CD4-positive, alpha-beta T cell (primary cell): ENCODE data around the gene CARD6. TPM values are rescaled to one million over a fixed set of nuclear protein-coding genes. Genes with fewer than 3 reads are reported as not detected.

Source experiments
- ATAC-seq: fragments of 200-7000 bp; cut with Tn5 transposase; one replicate; pipeline ENCODE4 v1.10.0; 2022; ENCODE audit warnings: mild to moderate bottlenecking; ENCODE audit not compliant: poor library complexity
- CTCF ChIA-PET: fragments of 350-600 bp; sonication (Branson Sonifier 250); formaldehyde crosslinking; loops from one replicate; lab custom pipeline; 2021; ENCODE audit warnings: antibody characterized with exemption, inconsistent platforms; lab: Charles Lee
- POLR2A ChIA-PET: fragments of 350-600 bp; sonication (Branson Sonifier 250); formaldehyde crosslinking; loops from one replicate; lab custom pipeline; 2021; ENCODE audit warnings: antibody characterized with exemption, inconsistent platforms; lab: Charles Lee
- DNase-seq, 14 experiments: peaks; one replicate each; pipeline ENCODE4 v3.0.0-alpha.2; 2013 to 2020; ENCODE audit warnings: mixed read lengths in 2 of 14
- H3K27ac ChIP-seq, 2 donors: one replicate each; pipeline versions ENCODE4 v1.5.1 to v1.7.0; 2013; ENCODE audit warnings: low read length in 2 of 2, low read depth in 1 of 2, mild to moderate bottlenecking in 1 of 2
- H3K27me3 ChIP-seq, 2 experiments: 1 replicate in 1 of 2; 2 replicates in 1 of 2; pipeline versions ENCODE4 v1.6.1 to v1.7.0; 2013; ENCODE audit warnings: low read length in 2 of 2, control low read depth in 1 of 2, mild to moderate bottlenecking in 1 of 2, moderate library complexity in 1 of 2; ENCODE audit not compliant: insufficient read depth in 2 of 2, control insufficient read depth in 1 of 2
- H3K36me3 ChIP-seq: one replicate; pipeline ENCODE4 v1.6.1; 2013; ENCODE audit warnings: low read length, control low read depth; ENCODE audit not compliant: insufficient read depth
- H3K4me1 ChIP-seq: one replicate; pipeline ENCODE4 v1.6.1; 2013; ENCODE audit warnings: low read length, control low read depth; ENCODE audit not compliant: insufficient read depth
- H3K4me3 ChIP-seq: one replicate; pipeline ENCODE4 v1.5.1; 2013; ENCODE audit warnings: mild to moderate bottlenecking, low read length, moderate library complexity
- H3K9me3 ChIP-seq, 2 experiments: 1 replicate in 1 of 2; 2 replicates in 1 of 2; pipeline versions ENCODE4 v1.6.1 to v1.7.0; 2013; ENCODE audit warnings: low read length in 2 of 2, mild to moderate bottlenecking in 2 of 2, control low read depth in 1 of 2, moderate library complexity in 1 of 2; ENCODE audit not compliant: control insufficient read depth in 1 of 2, insufficient read depth in 1 of 2
- H3K27ac Mint-ChIP-seq: one replicate; pipeline ENCODE4 v1.8.0; 2020; ENCODE audit warnings: mixed read lengths
- H3K27me3 Mint-ChIP-seq: one replicate; pipeline ENCODE4 v1.8.0; 2021; ENCODE audit warnings: mixed read lengths
- H3K36me3 Mint-ChIP-seq: one replicate; pipeline ENCODE4 v1.8.0; 2021; ENCODE audit warnings: low read depth, mixed read lengths
- H3K4me1 Mint-ChIP-seq: one replicate; pipeline ENCODE4 v1.8.0; 2021; ENCODE audit warnings: low read depth, mixed read lengths
- H3K4me3 Mint-ChIP-seq: one replicate; pipeline ENCODE4 v1.8.0; 2020; ENCODE audit warnings: mild to moderate bottlenecking, mixed read lengths
- H3K9me3 Mint-ChIP-seq: one replicate; pipeline ENCODE4 v1.8.0; 2020; ENCODE audit warnings: mixed read lengths
- intact Hi-C, 2 experiments: fragments of 100-400 bp; cut with DNase I in 1 of 2; cut with micrococcal nuclease in 1 of 2; formaldehyde crosslinking; loops; one replicate each; pipeline versions ENCODE4 v1.15.1 to v1.9.0; 2023 to 2025; cut with DNase I, micrococcal nuclease
- total RNA-seq, 174 experiments: library from RNA in 2 of 174; stranded (reverse) in 2 of 174; gene quantifications; one replicate each; pipeline ENCODE4 v1.2.3 and lab custom pipeline; 2021 to 2026
- TF ChIP-seq, protein P1 (sequence below): fragments of 200-600 bp; IDR thresholded peaks from one replicate; pipeline ENCODE4 v1.8.0; 2022; ENCODE audit warnings: antibody characterized with exemption, mild to moderate bottlenecking

CARD6 gene
- total RNA-seq, 2 experiments from 2014 or later, result 0.16 to 0.53 TPM

DNA sequence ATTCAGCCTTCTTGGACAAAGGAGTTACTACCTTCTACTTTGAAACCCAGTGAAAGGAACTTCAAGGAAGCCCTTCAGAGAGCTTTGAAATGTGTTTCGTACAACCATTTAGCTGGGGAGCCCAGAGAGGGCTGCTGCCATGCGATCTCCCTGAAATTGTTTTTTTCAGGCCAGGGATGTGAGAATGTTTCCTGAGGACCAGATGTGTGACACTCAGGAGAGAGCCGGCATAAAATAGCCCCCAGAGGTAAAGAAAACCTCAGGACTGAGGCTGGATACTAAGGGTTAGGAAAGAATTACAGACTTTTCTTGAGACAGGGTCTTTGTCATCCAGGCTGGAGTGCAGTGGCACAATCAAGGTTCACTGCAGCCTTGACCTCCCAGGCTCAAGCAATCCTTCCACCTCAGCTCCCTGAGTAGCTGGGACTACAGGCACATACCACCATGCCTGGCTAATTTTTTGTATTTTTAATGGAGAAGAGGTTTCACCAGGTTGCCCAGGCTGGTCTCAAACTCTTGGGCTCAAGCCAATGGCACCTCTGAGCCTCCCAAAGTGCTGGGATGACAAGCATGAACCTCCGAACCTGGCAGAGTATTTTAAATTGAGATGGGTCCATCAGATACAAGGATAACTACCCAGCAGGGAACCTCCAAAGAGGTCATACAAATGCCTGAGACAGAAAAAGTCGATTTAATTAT lies 14.5 kb upstream of the CARD6 start:
- no peak overlapping the region for H3K4me3 ChIP-seq
- CTCF ChIA-PET, result no interaction called here
- DNase-seq (no peak), ATAC-seq (no peak)
- H3K36me3 Mint-ChIP-seq, result peaks cover 49% of the 10 kb centered on the region
- TF ChIP-seq, protein P1, sequence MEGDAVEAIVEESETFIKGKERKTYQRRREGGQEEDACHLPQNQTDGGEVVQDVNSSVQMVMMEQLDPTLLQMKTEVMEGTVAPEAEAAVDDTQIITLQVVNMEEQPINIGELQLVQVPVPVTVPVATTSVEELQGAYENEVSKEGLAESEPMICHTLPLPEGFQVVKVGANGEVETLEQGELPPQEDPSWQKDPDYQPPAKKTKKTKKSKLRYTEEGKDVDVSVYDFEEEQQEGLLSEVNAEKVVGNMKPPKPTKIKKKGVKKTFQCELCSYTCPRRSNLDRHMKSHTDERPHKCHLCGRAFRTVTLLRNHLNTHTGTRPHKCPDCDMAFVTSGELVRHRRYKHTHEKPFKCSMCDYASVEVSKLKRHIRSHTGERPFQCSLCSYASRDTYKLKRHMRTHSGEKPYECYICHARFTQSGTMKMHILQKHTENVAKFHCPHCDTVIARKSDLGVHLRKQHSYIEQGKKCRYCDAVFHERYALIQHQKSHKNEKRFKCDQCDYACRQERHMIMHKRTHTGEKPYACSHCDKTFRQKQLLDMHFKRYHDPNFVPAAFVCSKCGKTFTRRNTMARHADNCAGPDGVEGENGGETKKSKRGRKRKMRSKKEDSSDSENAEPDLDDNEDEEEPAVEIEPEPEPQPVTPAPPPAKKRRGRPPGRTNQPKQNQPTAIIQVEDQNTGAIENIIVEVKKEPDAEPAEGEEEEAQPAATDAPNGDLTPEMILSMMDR, result no peak
- intact Hi-C loops, result no loop called here
- POLR2A ChIA-PET, result no interaction called here
- no peaks in the 10 kb centered on the region for H3K27me3 ChIP-seq
- H3K4me1 Mint-ChIP-seq, result peaks cover 17% of the 10 kb centered on the region
- no peaks in the 10 kb centered on the region for H3K9me3 ChIP-seq
- no peak overlapping the region for H3K27ac ChIP-seq
- H3K27ac Mint-ChIP-seq, result no peak overlapping the region
- no peaks in the 10 kb centered on the region for H3K27me3 Mint-ChIP-seq
- no peaks in the 10 kb centered on the region for H3K9me3 Mint-ChIP-seq
- H3K36me3 ChIP-seq, result peaks cover 54% of the 10 kb centered on the region
- H3K4me1 ChIP-seq, result no peaks in the 10 kb centered on the region
- no peak overlapping the region for H3K4me3 Mint-ChIP-seq

DNA sequence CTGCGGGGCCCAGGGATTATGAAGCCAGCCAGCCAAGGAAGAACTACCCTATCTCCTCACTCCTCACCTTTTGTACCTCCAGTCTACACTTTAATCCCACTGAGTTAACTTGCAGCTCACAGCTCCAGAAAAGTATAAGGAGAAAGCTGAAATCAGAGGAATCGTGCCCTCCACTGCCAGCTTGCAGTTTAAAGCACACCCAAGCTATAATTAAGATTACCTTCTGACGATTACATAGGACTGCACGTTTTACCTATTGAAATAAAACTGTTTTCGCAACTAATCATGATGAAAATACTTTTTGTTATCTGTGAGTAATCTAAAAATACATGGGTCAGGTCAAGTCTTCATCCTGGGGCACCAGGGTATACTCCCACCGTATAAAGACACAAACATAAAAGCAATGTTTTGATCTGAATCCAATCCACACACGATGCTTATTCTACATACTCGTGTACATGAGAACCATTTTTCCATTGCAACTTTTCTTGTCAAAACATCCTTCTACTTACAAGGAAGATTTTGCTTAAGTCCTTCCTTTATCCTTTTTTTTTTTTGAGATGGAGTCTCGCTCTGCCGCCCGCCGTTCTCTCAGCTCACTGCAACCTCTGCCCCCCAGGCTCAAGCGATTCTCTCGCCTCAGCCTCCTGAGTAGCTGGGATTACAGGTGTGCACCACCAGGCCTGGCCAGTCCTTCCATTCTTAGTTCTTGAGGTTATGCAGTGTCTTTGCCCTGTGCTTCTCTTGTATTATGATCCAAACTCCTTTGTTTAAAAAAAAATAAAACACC lies 13.8 kb upstream of the CARD6 start:
- Histone ChIP-seq H3K36me3 (peaks cover 61% of the 10 kb centered on the region), H3K9me3 (no peaks in the 10 kb centered on the region), H3K27ac (no peak overlapping the region), H3K27me3 (no peaks in the 10 kb centered on the region), H3K4me1 (no peaks in the 10 kb centered on the region), H3K4me3 (no peak overlapping the region)
- ATAC-seq, result no peak
- intact Hi-C loops, result no loop called here
- CTCF ChIA-PET, result no interaction called here
- no peak overlapping the region for H3K4me3 Mint-ChIP-seq
- TF ChIP-seq, protein P1, result no peak
- no peaks in the 10 kb centered on the region for H3K27me3 Mint-ChIP-seq
- peaks cover 57% of the 10 kb centered on the region for H3K36me3 Mint-ChIP-seq
- H3K4me1 Mint-ChIP-seq, result peaks cover 24% of the 10 kb centered on the region
- no peak overlapping the region for H3K27ac Mint-ChIP-seq
- POLR2A ChIA-PET, result no interaction called here
- no peaks in the 10 kb centered on the region for H3K9me3 Mint-ChIP-seq
- no peak for DNase-seq

DNA sequence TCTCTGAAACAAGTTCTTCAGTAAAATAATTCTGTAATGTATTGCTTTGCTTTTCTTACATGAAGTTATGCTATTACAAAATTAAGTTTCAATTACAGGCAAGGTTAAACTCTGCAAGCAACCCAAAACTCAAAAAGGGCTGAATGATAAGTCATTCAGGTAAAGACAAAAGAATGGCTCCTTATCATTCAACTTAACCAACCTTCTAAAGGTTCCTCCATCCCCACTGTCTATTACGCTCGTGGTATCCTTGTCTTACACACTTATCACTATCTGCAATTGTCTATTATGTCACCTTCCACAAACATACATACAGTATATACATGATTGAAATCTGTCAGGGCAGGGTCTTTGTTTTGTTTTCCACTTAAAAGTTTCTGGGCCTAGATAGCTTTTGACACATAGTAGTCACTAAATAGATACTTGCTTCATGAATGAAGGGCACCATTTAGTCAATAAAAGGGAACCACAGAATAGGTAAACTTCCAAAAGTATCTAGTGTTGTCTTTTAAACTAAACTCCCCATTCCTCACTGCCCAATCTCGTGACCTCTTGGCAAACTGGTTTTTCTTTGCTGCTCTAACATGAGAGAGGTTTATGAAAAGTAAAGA lies 13.0 kb upstream of the CARD6 start:
- no peak overlapping the region for H3K27ac Mint-ChIP-seq
- no peaks in the 10 kb centered on the region for H3K27me3 Mint-ChIP-seq

More for the DNA sequence above, 13.0 kb upstream of the CARD6 start:
- Mint-ChIP-seq H3K9me3 (no peaks in the 10 kb centered on the region), H3K36me3 (peaks cover 64% of the 10 kb centered on the region), H3K4me3 (no peak overlapping the region), H3K4me1 (peaks cover 32% of the 10 kb centered on the region)
- POLR2A ChIA-PET, result no interaction called here
- DNase-seq (no peak), ATAC-seq (no peak)
- intact Hi-C loops, result no loop called here
- TF ChIP-seq, protein P1, result no peak
- no peaks in the 10 kb centered on the region for H3K27me3 ChIP-seq
- CTCF ChIA-PET, result no interaction called here
- H3K27ac ChIP-seq, result no peak overlapping the region
- H3K9me3 ChIP-seq, result no peaks in the 10 kb centered on the region
- no peak overlapping the region for H3K4me3 ChIP-seq
- H3K36me3 ChIP-seq, result peaks cover 69% of the 10 kb centered on the region
- peaks cover 3% of the 10 kb centered on the region for H3K4me1 ChIP-seq
